GM19240 (cell line): ENCODE data around the gene INTS7.

Source experiments
- DNase-seq: peaks from one replicate; pipeline ENCODE4 v3.0.0; 2011; ENCODE audit warnings: low spot score; ENCODE audit not compliant: insufficient read length

INTS7 gene, protein sequence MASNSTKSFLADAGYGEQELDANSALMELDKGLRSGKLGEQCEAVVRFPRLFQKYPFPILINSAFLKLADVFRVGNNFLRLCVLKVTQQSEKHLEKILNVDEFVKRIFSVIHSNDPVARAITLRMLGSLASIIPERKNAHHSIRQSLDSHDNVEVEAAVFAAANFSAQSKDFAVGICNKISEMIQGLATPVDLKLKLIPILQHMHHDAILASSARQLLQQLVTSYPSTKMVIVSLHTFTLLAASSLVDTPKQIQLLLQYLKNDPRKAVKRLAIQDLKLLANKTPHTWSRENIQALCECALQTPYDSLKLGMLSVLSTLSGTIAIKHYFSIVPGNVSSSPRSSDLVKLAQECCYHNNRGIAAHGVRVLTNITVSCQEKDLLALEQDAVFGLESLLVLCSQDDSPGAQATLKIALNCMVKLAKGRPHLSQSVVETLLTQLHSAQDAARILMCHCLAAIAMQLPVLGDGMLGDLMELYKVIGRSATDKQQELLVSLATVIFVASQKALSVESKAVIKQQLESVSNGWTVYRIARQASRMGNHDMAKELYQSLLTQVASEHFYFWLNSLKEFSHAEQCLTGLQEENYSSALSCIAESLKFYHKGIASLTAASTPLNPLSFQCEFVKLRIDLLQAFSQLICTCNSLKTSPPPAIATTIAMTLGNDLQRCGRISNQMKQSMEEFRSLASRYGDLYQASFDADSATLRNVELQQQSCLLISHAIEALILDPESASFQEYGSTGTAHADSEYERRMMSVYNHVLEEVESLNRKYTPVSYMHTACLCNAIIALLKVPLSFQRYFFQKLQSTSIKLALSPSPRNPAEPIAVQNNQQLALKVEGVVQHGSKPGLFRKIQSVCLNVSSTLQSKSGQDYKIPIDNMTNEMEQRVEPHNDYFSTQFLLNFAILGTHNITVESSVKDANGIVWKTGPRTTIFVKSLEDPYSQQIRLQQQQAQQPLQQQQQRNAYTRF

DNA sequence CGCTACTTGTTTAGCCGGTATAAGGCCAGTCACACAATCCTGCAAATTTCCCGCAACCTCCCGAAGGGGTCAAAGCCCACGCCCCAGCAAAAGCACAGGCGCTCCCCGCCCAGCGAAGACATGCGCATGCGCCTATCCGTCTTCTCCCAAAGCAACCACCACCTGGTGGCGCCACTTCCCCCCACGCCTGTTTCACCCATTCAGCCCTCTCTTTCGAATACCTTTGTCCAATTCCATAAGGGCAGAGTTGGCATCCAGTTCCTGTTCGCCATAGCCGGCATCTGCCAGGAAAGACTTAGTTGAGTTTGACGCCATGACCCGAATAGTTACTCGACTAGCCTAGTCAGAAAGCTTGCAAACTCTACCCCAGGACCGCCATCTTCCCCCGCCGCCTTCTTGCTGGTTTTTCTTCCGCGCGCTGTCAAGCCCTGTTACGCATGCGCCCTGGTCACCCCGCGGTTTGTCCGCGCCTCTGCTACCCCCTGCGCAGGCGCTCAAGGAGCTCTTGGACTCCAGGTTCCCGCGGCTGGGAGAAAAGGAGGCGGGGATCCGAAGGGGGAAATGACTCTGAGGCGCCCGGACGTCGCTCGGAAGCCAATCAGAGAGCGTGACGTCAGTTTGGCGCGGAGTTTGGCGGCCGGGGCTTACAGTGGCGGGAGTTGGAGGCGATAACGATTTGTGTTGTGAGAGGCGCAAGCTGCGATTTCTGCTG, at the start of gene INTS7, which contains the start of gene DTL:
TSS of gene INTS7 (minus strand) at position 435 of the 712 bp plus-strand sequence. CDS start at position 315, 120 bp downstream.
TSS of gene DTL (plus strand) at position 626 of the 712 bp plus-strand sequence. CDS start 143 bp downstream, outside the sequence.
- DNase-seq: peak; percentile 88

DNA sequence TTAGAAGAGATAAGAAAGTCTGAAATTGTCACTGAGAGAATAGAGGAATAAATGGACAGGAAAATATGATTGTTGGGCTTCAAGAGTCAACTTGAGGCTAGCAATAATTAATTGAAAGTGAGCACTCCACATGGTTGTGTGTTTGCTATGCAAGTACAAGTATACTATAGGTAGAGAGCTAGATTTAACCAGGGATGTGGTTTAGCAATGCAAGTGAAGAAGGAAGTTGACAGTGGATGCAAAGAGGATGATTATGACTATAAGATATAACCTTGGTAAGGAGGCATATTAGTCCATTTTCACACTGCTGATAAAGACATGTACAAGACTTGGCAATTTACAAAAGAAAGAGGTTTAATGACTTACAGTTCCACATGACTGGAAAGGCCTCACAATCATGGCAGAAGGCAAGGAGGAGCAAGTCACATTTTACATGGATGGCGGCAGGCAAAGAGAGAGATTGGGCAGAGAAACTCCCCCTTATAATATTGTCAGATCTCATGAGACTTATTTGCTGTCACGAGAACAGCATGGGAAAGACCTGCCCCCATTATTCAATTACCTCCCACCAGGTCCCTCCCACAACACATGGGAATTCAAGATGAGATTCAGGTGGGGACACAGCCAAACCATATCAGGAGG, 47.5 kb upstream of the INTS7 start:
- DNase-seq: no peak

DNA sequence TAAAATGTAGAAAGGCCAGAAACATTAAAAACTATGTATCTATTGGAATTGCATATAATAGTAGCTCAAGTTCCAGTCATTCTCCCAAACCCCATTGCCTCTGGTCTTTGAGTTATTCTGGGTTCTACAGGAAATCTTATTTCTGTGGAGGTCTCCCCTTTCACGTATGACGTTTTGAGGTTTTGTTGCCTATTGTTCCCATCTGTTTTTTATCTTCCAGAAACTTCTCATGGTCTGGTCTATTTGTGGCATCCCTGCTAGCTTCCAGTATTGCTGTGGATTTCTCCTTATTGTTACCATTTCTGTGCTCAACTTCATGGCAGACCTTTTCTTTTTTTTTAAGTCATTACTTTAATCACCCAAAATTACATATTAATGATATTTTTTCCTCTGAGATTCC, 43.5 kb upstream of the INTS7 start:
- DNase-seq: no peak

DNA sequence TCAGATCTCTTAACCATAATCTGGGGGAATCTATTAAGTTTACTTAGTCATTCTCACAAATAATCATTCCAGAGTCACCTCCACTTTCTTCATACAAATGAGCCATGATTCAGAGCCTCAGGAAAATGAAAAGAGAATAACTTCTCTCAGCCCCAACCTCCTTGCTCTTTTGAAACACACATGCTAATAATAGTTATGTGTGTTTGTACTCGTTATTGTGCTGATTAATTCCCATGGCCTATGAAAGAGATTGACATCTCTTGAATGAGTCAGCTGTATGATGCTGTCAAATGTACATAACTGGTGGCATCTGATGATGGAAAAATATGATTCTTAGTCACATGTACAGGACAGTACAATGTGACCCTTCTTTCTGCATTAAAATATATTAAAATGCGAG, 41.7 kb upstream of the INTS7 start:
- DNase-seq: no peak

DNA sequence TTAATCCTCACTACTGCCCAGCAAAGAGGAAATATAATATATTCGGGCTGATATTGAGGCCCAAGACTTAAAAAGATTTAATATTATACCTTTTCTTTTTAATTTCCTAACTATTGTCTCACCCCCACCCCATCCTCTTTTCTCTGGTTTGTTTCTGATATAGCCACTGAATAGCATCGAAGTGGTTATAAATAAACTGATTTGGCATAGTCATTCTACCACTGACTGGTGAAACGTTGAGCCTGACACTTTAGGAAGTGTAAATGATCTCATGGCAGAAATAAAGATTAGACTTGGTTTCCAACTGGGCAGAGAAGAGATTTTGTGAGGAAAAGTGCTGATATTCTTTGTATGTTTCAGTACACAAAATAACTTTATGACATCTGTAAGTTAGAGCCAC, 39.5 kb upstream of the INTS7 start:
- DNase-seq: no peak

DNA sequence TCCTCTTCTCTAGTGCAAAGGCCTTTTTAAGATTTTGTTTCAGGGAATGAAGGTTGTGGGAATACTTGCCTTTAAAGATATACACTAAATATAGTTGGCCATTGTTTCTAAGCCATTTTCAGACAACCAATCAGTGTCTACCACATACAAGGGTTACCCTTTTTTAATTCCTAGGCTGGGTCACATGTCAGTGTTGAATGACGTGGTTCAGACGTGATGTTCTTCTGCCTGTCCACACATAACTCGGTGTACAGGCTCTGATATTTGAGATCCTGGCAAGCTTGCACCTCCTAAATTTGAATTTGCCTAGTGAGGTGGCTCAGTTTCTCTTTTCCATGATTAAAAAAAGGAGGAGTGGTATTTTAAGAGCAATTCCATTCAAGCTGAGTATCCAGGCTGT, 39.0 kb upstream of the INTS7 start:
- DNase-seq: no peak

DNA sequence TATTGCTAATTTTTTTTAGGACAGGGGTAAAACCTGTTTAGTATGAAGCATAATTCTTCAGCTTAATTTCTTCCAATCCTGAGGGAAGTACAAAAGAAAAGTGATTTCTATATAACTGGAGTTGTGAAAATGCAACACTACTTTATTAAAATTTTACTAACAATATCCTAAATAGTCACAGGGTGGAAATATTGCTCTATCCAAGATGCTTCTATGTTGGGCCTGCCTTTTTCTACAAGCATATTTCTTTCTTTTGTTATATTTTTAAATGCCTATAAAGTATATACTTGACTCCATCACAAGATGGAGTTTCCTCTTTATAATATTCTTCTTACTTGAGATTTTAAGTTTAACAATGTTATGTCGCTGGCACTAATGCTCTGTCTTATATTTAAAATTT, 38.1 kb upstream of the INTS7 start:
- DNase-seq: no peak

DNA sequence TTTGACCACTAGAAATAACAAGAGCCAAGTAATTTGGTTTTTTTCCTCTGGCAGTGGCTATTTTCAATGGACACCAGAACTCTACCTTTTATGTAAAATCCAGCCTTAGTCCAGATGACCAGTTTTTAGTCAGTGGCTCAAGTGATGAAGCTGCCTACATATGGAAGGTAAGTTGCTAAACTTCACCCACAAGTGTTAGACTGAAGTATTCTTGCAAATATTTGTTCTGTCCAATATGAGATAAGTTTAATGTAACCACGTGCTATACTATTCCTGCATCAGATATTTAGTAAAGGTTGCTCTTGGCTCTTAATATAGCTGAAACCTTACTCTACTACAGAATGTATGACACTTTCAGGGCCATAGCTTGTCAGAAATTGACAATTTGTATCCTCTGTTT, 36.7 kb upstream of the INTS7 start:
- DNase-seq: no peak

DNA sequence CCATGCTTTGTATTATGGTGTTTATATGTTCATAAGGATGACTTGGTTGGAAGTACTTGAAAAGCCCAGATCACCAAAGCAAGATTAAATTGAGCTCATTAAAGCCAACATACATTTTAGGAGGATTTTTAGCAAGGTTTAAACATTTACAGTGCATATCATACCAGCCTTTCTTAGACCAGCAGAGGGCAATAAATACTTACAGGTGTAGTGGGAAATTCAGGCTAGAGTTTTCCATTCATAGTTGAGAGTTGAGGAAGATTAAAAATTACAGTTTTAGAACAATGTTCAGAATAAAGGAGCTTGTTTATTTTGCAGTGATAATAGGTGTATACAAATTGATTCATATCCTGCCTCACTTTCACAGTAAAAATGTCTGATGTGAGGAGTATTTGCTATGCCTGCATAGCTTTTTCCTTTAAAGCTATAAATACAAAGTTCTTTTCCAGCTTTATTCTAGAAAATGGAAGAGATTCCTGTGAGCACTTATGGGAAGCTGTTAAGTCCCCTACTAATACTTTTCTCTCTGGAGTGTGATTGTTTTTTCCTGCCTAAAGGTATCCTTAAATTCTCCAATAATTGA, 35.5 kb upstream of the INTS7 start:
- no peak for DNase-seq

DNA sequence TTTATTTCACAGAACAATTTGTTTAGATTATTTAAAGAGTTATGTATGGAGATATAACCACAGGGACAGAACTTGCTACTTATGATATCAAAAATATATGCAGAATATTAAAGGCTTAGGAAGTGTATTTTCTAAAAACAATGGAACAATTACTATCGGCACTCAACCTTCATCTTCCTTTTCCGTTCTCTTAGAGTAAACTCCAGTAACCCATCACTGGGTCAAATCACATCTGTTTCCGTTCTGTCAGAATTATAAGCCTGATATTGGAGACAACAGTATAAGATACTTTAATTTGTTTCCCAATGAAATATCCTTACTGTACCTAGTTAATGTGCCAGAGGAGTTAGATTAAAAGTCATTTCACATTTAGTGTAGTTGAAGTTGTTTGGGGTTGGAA, 32.4 kb upstream of the INTS7 start:
- no peak for DNase-seq

DNA sequence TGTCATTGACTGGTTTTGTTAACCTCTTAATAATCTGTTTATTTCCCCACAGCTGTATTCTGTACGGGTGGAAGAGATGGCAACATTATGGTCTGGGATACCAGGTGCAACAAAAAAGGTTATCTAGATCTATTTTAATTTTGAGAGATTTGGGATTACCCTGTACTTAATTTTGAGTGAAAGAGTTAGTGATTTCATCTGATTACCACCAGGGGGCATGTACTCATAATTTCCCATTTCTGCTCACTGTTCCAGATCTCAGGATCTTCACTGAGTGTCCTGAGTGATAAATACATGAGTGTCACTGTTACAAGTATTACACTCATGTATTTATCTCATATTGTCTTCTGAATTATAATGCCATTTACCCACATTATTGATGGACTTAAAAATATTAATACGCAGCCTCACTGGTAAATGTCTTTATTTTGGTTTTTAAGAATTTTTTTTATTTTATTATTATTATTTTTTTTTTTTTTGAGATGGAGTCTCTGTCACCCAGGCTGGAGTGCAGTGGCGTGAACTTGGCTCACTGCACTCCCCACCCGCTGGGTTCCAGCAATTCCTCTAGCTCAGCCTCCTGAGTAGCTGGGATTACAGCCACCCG, 27.6 kb upstream of the INTS7 start:
- DNase-seq: no peak

DNA sequence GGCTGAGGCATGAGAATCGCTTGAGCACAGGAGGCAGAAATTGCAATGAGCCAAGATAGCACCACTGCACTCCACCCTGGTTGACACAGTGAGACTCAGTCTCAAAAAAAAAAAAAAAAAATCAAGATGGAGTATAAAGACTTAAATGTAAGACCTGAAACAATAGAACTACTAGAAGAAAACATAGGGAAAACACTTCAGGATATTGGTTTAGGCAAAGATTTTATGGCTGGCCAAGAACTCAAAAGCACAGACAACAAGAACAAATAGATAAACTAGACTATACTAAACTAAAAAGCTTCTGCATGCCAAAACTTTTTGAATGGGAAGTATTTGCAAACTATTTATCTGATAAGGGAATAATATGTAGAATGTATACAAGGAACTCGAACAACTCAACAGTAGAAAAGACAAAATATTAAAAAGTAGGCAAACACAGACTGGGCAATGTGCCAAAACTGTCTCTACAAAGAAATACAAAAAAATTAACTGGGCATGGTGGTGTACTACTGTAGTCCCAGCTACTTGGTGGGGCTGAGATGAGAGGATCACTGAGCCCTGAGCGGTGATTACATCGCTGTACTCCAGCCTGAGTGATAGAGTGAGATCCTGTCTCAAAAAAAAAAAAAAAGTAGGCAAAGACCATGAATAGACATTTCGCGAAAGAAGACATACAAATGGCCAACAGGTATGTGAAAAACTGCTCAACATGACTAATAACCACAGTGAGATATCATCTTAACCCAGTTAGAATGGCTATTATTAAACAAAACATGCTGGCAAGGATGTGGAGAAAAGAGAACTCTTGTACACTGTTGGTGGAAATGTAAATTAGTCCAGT, 25.5 kb upstream of the INTS7 start:
- DNase-seq: no peak

DNA sequence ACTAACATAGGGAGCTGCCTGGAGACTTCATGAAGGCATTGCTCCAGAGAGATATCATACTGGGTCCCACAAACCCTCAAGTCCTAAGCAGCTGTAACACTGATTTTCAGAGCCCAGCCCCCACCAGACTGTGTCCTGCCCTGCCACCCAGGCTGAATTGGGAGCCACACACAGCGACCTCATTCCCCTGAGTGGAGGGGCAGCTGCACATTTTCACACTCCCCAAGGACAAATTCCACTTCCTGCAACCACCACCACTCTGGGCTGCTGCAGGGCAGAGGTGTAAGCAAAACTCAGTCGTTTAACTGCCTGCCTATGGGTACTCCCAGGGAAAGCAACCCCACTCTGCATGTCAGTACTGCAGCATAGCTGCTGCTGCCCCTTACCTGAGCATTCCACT, 20.0 kb upstream of the INTS7 start:
- no peak for DNase-seq

DNA sequence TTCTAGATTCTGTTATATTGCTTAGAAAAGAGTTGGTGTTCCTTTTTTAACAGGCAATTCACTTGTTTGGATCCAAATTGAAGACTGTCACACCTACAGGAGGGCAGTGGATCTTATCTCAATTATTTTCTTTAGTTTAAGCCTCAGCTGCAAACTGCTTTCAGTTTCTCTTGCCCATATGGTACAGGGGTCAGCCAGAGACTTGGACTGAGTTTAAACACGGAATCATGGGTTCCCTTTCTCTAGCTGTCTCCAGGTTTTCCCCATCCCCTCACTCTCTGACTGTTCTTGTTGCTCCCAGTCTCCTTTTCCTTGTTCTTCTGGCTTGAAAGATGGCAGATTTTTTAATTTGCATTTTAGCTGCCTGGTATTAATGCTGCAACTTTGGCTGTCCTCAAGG, 18.6 kb upstream of the INTS7 start:
- DNase-seq: no peak

DNA sequence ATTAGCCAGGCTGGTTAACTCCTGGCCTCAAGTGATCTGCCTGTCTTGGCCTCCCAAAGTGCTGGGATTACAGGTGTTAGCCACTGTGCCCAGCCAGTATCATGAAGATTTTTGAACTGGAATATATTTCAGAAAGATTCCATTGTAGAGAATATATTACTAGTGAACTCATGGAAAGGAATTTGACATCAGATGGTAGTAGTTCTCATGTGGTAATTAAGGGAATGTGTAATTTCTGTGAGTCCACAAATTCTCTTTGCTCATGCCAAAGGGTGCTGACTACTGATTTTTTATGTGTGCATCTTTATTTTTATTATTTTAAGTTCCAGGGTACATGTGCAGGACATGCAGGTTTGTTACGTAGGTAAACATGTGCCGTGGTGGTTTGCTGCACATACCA, 10.6 kb upstream of the INTS7 start:
- no peak for DNase-seq

DNA sequence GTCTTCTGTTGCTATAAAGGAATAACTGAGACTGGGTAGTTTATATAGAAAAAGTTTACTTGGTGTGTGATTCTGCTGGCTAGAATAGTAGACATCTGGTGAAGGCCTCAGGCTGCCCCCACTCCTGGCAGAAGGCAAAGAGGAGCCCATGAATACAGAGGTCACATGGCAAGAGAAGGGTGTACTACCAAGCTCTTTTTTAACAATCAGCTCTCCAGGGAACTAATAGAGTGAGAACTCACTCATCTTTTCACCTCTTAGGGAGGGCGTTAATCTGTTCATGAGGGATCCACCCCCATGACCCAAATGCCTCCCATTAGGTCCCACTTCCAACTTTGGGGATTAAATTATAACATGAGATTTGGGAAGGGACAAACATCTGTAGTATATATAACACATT, 9.5 kb upstream of the INTS7 start:
- DNase-seq: no peak

DNA sequence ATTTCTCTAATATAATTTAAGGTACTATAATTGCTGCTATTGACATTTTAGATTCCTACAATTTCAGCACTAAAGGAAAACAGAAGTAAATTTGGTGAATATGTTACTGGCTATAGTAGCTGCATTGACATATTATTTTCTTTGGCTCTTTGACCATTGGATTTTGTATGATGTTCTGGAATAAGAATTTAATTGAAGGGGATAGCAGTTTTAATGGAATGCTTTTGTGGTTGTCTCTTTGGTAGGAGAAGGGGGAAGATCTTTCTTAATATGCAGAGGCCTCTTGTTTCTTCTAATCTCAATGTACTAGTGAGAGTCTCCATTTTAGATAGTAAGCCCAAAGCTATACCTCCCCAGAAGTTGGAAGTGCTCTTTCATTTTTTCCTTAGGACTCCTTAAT, 7.1 kb upstream of the INTS7 start:
- no peak for DNase-seq

DNA sequence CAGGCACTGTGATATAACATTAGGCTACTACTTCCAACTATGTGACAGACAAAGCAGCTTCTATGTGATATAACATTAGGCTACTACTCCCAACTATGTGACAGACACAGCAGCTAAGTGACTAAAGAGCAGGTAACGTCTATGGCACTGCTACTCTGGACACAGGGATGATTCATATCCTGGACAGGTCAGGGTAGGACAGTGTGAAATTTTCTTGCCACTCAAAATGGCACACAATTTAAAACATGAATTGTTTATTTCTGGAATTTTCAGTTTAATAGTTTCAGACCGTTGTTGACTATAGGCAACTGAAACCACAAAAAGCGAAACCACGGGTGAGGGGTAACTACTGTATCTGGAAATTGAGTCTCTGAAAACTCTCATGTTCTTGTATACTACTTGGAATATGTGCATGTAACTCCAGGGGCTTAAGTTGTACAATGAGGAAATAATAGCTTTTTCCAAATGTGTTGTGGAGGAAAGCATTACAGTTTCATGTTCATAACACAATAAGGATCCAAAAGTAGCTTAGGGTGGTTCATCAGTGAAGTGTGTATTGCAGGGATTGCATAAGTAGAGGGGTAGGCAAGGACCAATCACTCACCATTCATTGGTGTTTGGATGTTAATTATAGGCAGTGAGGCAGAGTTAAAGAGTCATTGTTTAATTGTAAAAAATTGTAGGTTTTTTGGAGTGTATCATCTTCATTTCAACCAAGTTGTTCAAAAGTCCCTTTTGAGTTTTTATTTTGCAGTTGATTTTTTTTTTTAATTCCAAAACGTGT, 5.5 kb upstream of the INTS7 start:
- no peak for DNase-seq

DNA sequence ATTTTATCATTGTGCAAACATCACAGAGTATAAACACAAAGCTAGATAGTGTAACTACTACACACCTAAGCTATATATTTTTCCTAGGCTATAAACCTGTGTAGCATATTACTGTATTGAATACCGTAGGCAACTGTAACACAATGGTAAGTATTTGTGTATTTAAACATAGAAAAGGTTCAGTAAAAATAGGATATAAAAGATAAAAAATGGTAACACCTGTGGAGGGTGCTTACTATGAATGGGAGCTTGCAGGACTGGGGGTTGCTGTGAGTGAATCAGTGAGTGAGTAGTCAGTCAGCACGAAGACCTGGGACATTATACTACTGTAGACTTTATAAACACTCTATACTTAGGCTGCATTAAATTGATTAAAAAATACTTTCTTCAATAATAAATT, 4.3 kb upstream of the INTS7 start:
- no peak for DNase-seq
